NCI-H1417 (cell line): ENCODE measurements around the gene SEC14L2.

ENCODE experiments used
- DNase-seq, 3 experiments: peaks; one replicate each; lab custom pipeline; 2025; lab: John Stamatoyannopoulos, UW

The SEC14L2 gene

DNA sequence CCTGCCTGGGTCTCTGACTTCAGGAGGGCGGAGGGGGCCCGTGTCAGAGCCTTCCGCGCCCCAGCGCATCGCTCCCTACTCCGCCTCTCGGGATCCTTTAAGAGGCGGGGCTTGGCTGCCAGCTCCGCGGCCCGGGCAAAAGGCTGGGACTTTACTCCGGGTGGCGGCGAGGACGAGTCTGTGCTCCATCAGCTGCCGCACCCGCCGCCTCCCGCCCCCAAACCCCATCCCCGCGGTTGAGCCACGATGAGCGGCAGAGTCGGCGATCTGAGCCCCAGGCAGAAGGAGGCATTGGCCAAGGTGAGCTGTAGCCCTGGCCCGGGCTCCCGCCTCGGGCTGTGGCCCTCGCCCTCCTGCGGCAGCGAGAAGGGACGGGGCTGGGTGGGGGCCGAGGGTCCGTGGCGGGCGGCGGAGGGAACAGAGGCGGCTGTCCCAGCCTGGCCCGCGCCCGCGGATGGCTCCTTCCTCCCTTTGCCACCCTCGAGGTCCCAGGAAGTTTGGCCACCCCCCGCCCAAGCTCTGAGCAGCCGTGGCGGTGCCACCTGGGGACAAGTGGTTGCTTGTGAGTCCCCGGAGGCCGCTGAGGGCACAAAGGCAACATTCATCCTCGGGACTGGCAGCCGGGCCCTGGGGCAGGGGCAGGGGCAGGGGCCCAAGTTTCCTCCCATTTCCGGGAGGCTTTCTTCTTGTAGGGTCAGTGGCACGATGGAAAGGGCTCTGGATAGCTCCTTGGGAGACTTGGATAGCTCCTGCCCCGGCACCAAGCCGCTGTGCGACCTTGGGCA, at the start of gene SEC14L2:
Gene SEC14L2, plus strand, starts transcription at position 148 of the 785 bp plus-strand sequence. Its CDS starts 99 bp downstream, at position 247.
- peak; percentile 26 to 54 (median 50) for DNase-seq

DNA sequence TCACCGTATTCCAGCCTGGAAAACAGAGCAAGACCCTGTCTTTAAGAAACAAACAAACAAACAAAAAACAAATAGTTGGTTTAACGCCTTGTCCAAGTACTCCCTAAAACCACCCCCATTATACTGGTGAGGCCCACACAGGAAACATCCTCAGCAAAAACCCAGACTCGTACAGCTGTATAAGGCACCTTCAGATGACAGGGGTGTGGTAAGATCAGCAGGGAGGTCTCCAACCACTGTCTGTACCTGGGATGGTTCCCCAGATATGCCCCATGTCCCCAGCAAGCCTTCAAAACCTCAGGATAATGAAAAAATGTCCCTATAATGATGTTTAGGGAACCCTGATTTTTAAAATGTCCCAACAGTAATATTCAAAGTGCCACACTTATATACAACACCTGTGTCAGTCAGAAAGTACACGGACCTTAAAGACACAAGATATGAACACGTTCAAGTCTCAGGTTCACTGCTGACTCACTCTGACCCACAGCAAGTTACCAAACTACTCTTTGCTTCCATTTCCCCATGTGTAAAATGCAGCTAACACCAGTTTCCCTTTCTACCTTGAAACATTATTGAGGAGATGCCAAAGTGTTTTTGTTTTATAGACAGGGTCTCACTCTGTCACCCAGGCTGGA, 49.4 kb upstream of the SEC14L2 start:
- DNase-seq: no peak

- DNase-seq: no peak
Observed at GRCh38 chr22:30348404-30348803, 48.4 kb upstream of the SEC14L2 start.

DNA sequence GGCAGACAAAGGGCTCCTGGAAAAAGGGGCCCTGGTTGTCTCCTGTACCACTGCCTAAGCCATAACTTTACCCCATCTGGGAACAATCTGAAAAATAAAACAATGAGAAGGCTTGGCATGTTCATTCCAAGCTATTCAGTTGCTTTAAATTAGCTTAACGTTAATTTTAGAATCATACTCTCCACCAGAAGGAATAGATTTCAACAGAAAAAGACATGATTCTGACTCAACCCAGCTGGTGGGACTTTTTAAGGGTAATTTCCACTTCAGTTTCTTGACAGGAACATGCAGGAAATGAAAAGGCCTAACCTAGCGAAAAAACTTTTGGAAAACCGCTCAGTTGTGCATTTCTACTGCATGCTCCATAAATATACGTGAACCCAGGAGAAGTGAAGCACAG, 48.0 kb upstream of the SEC14L2 start:
- no peak for DNase-seq

GRCh38 chr22:30351226-30351625, 45.6 kb upstream of the SEC14L2 start:
- no peak for DNase-seq

DNA sequence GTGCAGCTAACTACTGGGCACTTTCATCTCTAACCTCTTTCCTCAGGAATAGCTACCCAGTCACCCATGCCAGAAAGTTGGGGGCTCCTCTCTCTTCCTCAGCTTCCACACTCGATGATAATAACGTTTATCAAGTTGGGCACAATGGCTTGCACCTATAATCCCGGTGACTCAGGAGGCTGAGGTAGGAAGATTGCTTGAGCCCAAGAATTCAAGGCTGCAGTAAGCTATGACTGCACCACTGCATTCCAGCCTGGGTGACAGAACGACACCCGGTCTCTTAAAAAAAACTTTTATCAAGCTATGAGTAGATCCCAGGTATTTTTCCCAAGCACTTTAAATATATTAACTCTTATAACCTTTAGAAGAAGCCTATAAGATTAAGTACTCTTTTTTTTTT, 42.2 kb upstream of the SEC14L2 start:
- DNase-seq: no peak

DNA sequence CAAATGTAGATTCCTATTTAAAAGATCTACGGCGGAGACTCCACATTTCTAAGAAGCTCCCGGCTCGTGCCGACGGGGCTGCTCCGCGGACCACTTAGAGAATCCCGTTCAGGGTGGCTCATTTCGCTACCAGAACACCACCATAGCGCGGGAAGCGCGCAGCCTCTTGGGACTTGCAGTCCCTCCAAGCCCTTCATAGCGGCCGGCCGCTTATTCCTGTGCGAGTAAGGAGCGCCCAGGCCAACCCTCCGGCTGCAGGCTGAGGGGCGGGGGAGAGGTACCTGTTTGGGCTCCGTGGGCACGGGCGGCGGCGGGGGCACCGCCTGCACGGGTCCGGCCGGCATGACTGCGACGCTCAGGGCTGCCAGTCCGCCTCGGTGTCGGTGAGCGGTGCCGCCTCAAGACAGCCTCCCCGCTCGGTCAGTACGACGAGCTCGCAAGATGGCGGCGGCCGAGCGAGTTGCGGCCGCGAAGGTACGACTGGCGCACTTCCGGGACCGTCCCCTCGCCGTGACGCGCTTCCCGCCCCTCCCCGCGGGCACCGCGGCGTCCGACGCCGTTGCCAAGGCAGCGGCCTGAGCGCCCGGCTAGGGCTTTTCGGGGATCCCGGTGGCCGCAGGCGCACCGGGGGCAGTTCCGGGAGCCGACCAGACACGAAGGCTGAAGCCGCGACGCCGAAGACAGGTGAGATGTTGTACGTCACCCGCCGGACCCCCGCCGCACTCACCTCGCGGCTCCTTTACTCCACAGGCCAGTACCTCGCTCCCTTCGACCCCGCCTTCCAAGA, 40.2 kb upstream of the SEC14L2 start, which contains the start of the genes CCDC157 and SF3A1:
Gene CCDC157, plus strand, starts transcription at position 559 of the 787 bp plus-strand sequence. CDS start 8,994 bp downstream, outside the sequence.
Gene SF3A1, minus strand, starts transcription at position 446 of the 787 bp plus-strand sequence. Its CDS starts 102 bp downstream, at position 344.
- peak; percentile 83 to 91 (median 90) for DNase-seq

DNA sequence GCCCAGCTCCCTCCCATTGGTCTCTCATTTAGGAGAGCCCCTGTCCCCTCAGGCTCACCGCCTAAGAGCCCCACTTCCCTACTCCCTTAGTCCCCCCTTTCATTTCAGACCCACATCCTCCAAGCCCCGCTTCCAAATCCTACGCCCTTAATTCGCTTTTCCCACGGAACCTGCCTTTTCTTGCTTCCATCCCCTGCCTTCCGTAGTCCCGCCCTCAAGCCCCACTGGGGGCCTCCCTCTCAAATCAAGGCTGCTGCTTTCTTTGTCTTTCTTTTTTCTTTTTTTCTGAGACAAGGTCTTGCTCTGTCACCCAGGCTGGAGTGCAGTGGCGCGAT, 39.6 kb upstream of the SEC14L2 start:
- DNase-seq: peak in 1 of 3 experiments; percentile 19

DNA sequence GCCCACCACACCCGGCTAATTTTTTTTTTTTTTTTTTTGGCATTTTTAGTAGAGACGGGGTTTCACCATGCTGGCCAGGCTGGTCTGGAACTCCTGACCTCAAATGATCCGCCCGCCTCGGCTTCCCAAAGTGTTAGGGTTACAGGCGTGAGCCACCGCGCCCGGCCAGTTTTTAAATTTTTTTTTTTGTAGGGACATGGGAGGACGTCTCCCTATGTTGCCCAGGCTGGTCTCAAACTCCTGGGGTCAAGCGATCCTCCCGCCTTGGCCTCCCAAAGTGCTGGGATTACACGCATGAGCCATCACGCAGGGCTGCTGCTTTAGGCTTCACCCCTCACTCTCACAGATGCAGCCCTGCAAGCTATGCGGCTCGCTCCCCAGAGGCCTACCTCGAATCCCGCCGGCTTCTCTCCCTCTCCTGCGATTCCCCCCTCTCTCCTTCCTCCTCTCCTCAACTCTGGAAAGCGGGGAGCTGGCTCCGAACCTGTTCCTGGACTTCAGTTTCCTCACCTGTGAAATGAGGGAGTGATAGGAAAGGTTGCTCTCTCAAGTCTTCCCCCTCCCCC, 39.1 kb upstream of the SEC14L2 start:
- no peak for DNase-seq

- no peak for DNase-seq
Observed at GRCh38 chr22:30358541-30358940, 38.3 kb upstream of the SEC14L2 start.

DNA sequence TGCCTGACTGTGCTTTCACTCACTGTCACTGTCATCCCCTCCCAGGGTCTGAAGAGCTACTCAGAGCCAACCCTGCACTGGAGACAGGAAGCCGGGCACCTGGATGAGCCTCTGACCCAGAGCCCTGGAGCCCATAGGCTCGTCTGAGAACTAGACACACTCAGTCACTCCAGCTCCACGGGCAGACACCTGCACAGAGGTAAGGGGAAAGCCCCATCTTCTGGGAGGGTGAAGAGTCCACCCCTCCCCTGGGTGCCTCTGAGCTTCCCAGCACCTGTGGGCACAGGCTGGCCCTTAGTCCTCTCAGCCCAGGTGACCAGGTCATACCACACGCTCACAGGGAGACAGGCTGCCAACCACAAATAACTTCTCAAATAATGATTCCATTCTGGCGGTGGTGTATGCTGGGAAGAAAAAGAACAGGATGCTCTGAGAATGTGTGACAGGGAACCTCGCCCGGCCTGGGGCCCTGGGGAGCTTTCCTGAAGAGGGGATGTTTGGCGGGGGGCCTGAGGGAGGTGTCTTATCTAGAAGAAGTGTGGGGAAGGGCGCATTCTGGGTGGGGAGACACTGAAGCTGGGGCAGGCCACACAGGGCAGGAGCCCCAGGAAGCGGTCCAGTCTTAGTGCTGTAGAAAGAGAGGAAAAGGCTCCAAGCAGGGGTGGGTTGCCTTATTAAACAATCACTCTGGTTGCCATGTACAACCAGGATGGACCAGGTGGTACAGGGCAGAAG, 34.7 kb upstream of the SEC14L2 start:
- DNase-seq: no peak

GRCh38 chr22:30362651-30363281, 34.1 kb upstream of the SEC14L2 start:
- DNase-seq: peak in 1 of 3 experiments; percentile 1

DNA sequence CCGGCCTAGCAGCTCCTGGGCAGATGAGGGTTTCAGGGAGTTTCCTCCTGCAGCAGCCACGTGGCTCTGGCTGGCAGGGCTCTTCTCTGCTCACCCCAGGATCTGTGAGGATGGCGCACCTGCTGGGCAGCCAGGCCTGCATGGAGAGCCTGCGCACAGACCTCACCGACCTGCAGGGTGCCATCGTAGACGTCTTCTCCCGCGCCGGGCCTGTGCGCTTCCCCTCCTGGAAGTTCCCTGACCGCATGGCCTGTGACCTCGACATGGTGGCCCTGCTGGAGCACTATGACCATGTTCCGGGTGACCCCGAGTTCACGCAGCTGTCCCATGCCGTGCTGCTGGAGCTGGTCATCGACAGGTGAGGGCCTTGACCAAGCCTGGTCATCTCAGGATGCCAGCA, 30.9 kb upstream of the SEC14L2 start:
- no peak for DNase-seq

DNA sequence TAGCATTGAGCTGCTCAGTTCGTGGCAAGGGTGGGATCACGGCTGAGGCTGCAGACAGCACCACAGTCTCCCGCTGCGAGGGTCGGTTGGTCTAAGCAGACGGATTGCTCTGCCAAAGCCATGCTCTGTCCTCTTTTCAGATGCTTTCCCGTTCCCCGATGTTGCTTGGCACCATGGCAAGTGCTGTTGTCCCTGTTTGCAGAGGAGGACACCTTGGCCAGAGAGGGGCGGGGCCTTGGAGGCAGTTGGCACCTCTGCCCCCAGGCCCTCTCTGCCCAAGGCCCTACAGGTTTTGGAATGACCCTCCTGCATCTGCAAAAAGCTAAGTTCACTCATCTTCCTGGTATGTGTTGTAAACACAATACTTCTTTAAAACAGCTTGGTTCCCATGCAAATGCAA, 28.4 kb upstream of the SEC14L2 start:
- no peak for DNase-seq

GRCh38 chr22:30370641-30371230, 26.1 kb upstream of the SEC14L2 start:
- DNase-seq: no peak

GRCh38 chr22:30371321-30371720, 25.5 kb upstream of the SEC14L2 start:
- DNase-seq: no peak

DNA sequence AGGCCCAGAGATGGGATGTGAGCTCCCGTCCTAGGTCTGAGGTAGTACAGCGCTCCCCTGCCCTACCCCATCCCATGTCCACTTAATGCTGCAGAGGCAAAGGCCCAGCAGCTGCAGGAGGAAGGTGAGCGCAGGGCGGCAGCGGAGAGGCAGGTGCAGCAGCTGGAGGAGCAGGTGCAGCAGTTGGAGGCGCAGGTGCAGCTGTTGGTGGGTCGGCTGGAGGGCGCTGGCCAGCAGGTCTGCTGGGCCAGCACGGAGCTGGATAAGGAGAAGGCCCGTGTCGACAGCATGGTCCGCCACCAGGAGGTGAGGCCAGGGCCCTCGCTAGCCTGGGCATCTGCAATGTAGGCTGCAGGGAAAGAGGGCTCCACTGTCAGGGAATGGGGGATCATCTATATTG, 24.8 kb upstream of the SEC14L2 start:
- DNase-seq: no peak

DNA sequence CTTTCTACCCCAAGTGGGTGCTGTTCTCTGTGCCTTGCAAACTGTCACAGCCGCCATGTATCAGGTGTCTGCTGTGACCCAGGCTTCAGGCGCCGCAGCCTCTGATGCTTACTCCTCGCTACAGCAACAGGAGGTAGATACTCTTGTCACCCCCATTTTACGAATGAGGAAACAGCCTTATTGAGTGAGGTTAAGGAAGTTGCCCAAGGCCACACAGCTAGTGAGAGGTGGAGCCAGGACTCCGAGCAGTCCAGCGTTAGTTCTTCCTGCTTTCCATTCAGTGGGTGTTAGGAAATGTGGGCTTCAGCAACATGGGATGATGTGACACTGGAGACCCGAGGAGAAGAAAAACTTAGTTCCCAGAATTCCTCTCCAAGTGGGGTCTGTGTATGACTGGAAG, 23.9 kb upstream of the SEC14L2 start:
- DNase-seq: no peak

- DNase-seq: no peak
Observed at GRCh38 chr22:30373331-30374325, 23.2 kb upstream of the SEC14L2 start.
